Activated naive CD4-positive, alpha-beta T cell treated with anti-CD3 and anti-CD28 coated beads, Interleukin-2, amount 10 ng/mL, durations not matched to agents 7 days and 5 days (primary cell): Measurements from ENCODE around the gene CPNE6.
A peak's percentile ranks its signal among the peaks of the same experiment; 100 is the strongest.

Experiments used
- CTCF ChIA-PET: fragments of 350-600 bp; sonication (Branson Sonifier 250); formaldehyde crosslinking; loops from one replicate; lab custom pipeline; 2021; ENCODE audit warnings: antibody characterized with exemption; lab: Charles Lee
- DNase-seq: peaks from one replicate; pipeline ENCODE4 v3.0.0-alpha.2; 2020
- H3K27ac Mint-ChIP-seq: one replicate; pipeline ENCODE4 v1.8.0; 2021; ENCODE audit warnings: mild to moderate bottlenecking, moderate library complexity, mixed read lengths
- H3K27me3 Mint-ChIP-seq: one replicate; pipeline ENCODE4 v1.8.0; 2021; ENCODE audit warnings: mild to moderate bottlenecking, mixed read lengths
- H3K36me3 Mint-ChIP-seq: one replicate; pipeline ENCODE4 v1.8.0; 2021; ENCODE audit warnings: mixed read lengths
- H3K4me1 Mint-ChIP-seq: one replicate; pipeline ENCODE4 v1.8.0; 2021; ENCODE audit warnings: mixed read lengths
- H3K4me3 Mint-ChIP-seq: one replicate; pipeline ENCODE4 v1.8.0; 2021; ENCODE audit warnings: mild to moderate bottlenecking, moderate library complexity, mixed read lengths
- H3K9me3 Mint-ChIP-seq: one replicate; pipeline ENCODE4 v1.8.0; 2021; ENCODE audit warnings: mixed read lengths

The CPNE6 gene

GRCh38 chr14:24089890-24090289 is 18.5 kb downstream of the CPNE6 start:
- no peak for DNase-seq
- Mint-ChIP-seq H3K27ac (no peak overlapping the region), H3K27me3 (peaks cover 4% of the 10 kb centered on the region), H3K36me3 (peaks cover 2% of the 10 kb centered on the region), H3K4me3 (no peak overlapping the region), H3K4me1 (peaks cover 24% of the 10 kb centered on the region), H3K9me3 (no peaks in the 10 kb centered on the region)
- CTCF ChIA-PET = interaction anchor here (0.8 to 11.8 kb wide), 11 partner anchors 12 to 76 kb away, joined by 3 to 240 read pairs (median 6); partner anchors contain the start of genes CPNE6, IRF9 and PSME1

- Mint-ChIP-seq H3K9me3 (no peaks in the 10 kb centered on the region), H3K27me3 (no peaks in the 10 kb centered on the region), H3K4me1 (peaks cover 39% of the 10 kb centered on the region), H3K27ac (no peak overlapping the region), H3K4me3 (no peak overlapping the region), H3K36me3 (peaks cover 16% of the 10 kb centered on the region)
- CTCF ChIA-PET = interaction anchor here (0.5 to 11.8 kb wide), 9 partner anchors 9 to 289 kb away, joined by 3 to 240 read pairs (median 14); partner anchors contain the start of genes CPNE6, IRF9 and TM9SF1
- DNase-seq = no peak
Observed at GRCh38 chr14:24092110-24092504, 20.7 kb downstream of the CPNE6 start.

GRCh38 chr14:24092505-24093206 is 21.3 kb downstream of the CPNE6 start:
- peak overlapping the region; percentile 92 for H3K27ac Mint-ChIP-seq
- H3K4me1 Mint-ChIP-seq = peaks cover 39% of the 10 kb centered on the region
- DNase-seq = no peak
- H3K4me3 Mint-ChIP-seq = peak overlapping the region; percentile 92
- no peaks in the 10 kb centered on the region for H3K9me3 Mint-ChIP-seq
- H3K27me3 Mint-ChIP-seq = no peaks in the 10 kb centered on the region
- H3K36me3 Mint-ChIP-seq = peaks cover 16% of the 10 kb centered on the region
- CTCF ChIA-PET = interaction anchor here (0.5 to 11.8 kb wide), 9 partner anchors 15 to 316 kb away, joined by 3 to 240 read pairs (median 6); partner anchors contain the start of genes CPNE6, IRF9 and TM9SF1

- no peak for DNase-seq
- CTCF ChIA-PET = interaction anchor here (0.6 to 11.8 kb wide), 7 partner anchors 14 to 315 kb away, joined by 3 to 240 read pairs (median 6); partner anchors contain the start of genes CPNE6, EMC9, IRF9 and TM9SF1
- peak overlapping the region; percentile 92 for H3K27ac Mint-ChIP-seq
- H3K4me1 Mint-ChIP-seq = peaks cover 39% of the 10 kb centered on the region
- H3K36me3 Mint-ChIP-seq = peaks cover 18% of the 10 kb centered on the region
- H3K9me3 Mint-ChIP-seq = no peaks in the 10 kb centered on the region
- H3K4me3 Mint-ChIP-seq = peak overlapping the region; percentile 92
- no peaks in the 10 kb centered on the region for H3K27me3 Mint-ChIP-seq
Observed at GRCh38 chr14:24093207-24093900, 22.0 kb downstream of the CPNE6 start.

GRCh38 chr14:24093901-24094840 is 22.8 kb downstream of the CPNE6 start, which contains the start of gene PCK2:
TSS of gene PCK2 (plus strand) at chr14:24094311. CDS start at chr14:24094406, 95 bp downstream.
- Mint-ChIP-seq H3K36me3 (peaks cover 22% of the 10 kb centered on the region), H3K4me3 (peak within 1 kb of the TSS; percentile 92), H3K4me1 (peaks cover 39% of the 10 kb centered on the region), H3K9me3 (no peaks in the 10 kb centered on the region), H3K27me3 (no peaks in the 10 kb centered on the region), H3K27ac (peak within 1 kb of the TSS; percentile 92)
- peak; percentile 86 for DNase-seq
- CTCF ChIA-PET = interaction anchor here (0.8 to 11.8 kb wide), 6 partner anchors 13 to 47 kb away, joined by 3 to 240 read pairs (median 56); partner anchors contain the start of genes CPNE6, DCAF11, EMC9 and NRL

GRCh38 chr14:24094841-24095270 is 23.5 kb downstream of the CPNE6 start:
- no peak for DNase-seq
- Mint-ChIP-seq H3K27me3 (no peaks in the 10 kb centered on the region), H3K4me3 (peak overlapping the region; percentile 92), H3K27ac (peak overlapping the region; percentile 92), H3K36me3 (peaks cover 28% of the 10 kb centered on the region), H3K4me1 (peaks cover 37% of the 10 kb centered on the region), H3K9me3 (no peaks in the 10 kb centered on the region)
- CTCF ChIA-PET = interaction anchor here (0.7 to 11.8 kb wide), 6 partner anchors 12 to 48 kb away, joined by 3 to 240 read pairs (median 56); partner anchors contain the start of genes CPNE6, DCAF11 and NRL

GRCh38 chr14:24095271-24096068 is 24.1 kb downstream of the CPNE6 start:
- CTCF ChIA-PET = interaction anchor here (0.7 to 11.8 kb wide), 6 partner anchors 12 to 48 kb away, joined by 3 to 240 read pairs (median 56); partner anchors contain the start of genes CPNE6, DCAF11 and NRL
- Mint-ChIP-seq H3K27me3 (no peaks in the 10 kb centered on the region), H3K27ac (peak overlapping the region; percentile 92), H3K36me3 (peaks cover 33% of the 10 kb centered on the region), H3K4me1 (peaks cover 35% of the 10 kb centered on the region), H3K9me3 (no peaks in the 10 kb centered on the region), H3K4me3 (peak overlapping the region; percentile 92)
- DNase-seq = peak; percentile 65

- H3K27me3 Mint-ChIP-seq = no peaks in the 10 kb centered on the region
- H3K36me3 Mint-ChIP-seq = peaks cover 42% of the 10 kb centered on the region
- H3K27ac Mint-ChIP-seq = peak overlapping the region; percentile 38
- CTCF ChIA-PET = interaction anchor here (11.8 kb wide), 1 partner anchor 11 kb away, joined by 187 read pairs; no protein-coding TSS in a partner anchor
- DNase-seq = no peak
- H3K9me3 Mint-ChIP-seq = no peaks in the 10 kb centered on the region
- peak overlapping the region; percentile 46 for H3K4me3 Mint-ChIP-seq
- H3K4me1 Mint-ChIP-seq = peaks cover 32% of the 10 kb centered on the region
Observed at GRCh38 chr14:24096545-24097181, 25.3 kb downstream of the CPNE6 start.

- Mint-ChIP-seq H3K36me3 (peaks cover 54% of the 10 kb centered on the region), H3K27ac (no peak overlapping the region)
Observed at GRCh38 chr14:24098229-24098926, 27.0 kb downstream of the CPNE6 start.

GRCh38 chr14:24098927-24099813 is 27.8 kb downstream of the CPNE6 start:
- Mint-ChIP-seq H3K9me3 (no peaks in the 10 kb centered on the region), H3K4me1 (peaks cover 16% of the 10 kb centered on the region), H3K27me3 (no peaks in the 10 kb centered on the region), H3K27ac (peak overlapping the region; percentile 55), H3K4me3 (no peak overlapping the region), H3K36me3 (peaks cover 60% of the 10 kb centered on the region)
- CTCF ChIA-PET = interaction anchor here (11.8 kb wide), 1 partner anchor 8 kb away, joined by 187 read pairs; no protein-coding TSS in a partner anchor
- no peak for DNase-seq

More at GRCh38 chr14:24098229-24098926, 27.0 kb downstream of the CPNE6 start:
- no peak for DNase-seq
- Mint-ChIP-seq H3K9me3 (no peaks in the 10 kb centered on the region), H3K4me1 (peaks cover 21% of the 10 kb centered on the region), H3K4me3 (no peak overlapping the region), H3K27me3 (no peaks in the 10 kb centered on the region)
- CTCF ChIA-PET = interaction anchor here (11.8 kb wide), 1 partner anchor 9 kb away, joined by 187 read pairs; no protein-coding TSS in a partner anchor
